NCI-H1694 treated with DMSO at 0.1 percent for 48 hours (cell line): ENCODE measurements around the gene LARGE2.

Experiments used
- DNase-seq: peaks from one replicate; lab custom pipeline; 2025; lab: John Stamatoyannopoulos, UW

LARGE2 gene

GRCh38 chr11:45922425-45923082 is at the start of gene LARGE2:
TSS of gene LARGE2 (plus strand) at chr11:45922656. CDS start at chr11:45922883, 227 bp downstream.
- DNase-seq: no peak

DNA sequence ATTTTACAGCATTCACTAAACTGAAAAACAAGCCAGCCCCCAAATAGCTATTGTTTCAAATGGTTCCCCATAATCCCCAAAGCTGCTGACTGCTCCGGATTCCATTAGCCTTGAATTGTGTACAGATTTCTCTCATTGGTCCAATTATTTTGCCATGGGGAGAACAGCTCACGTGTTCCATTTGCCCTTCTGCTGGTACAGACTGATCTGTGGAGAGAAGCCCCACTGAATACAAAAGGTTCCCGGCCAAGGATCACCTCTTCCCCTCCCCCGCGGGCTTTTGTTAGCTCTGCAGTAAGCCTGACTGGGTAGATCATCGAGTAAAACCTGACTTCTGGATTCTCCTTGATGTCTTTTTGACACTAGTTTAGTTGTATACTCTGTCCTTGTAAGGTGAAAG is 46.1 kb upstream of the LARGE2 start:
- no peak for DNase-seq

- no peak for DNase-seq
These were observed 45.2 kb upstream of the LARGE2 start for GRCh38 chr11:45877221-45877620.

- no peak for DNase-seq
These were observed 44.6 kb upstream of the LARGE2 start for GRCh38 chr11:45877845-45878244.

GRCh38 chr11:45879803-45880686 is 42.4 kb upstream of the LARGE2 start:
- DNase-seq: no peak

DNA sequence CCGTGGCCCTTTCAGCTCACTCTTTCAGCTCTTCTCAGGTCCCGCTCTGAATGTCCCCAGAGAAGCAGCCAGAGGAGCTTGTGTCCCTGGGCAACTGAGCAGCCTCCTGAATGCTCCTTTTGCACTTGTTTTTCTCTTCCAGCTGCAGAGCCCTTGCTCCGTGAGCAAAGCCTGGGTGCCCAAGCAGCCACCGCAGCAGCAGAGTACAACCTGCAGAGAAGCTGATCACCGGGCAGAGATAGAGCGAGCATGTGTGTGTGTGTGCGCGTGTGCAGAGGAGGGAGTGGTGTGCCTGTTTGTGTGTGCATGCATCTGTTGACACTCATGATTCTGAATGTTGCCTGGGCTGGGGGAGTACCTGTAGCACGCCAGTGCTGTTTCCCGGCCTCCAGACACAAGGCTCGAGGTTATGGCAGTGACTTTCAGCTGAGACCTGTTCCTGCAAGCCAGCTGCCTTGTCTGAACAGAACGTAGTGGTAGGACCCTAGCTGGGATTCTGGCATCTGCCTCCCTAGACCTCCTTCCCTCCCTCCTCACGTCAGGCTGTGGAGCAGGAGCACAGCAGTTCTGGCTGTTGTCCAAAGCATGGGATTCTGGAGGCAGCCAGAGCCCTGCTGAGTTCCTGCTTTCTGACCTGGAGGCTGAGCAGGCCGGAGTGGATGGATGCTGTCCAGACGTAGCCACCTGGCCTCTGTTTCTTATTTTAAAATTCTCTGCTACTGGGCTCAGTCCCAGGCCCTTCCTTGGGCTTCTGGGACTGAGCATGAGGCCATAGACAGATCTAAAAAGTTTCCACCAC is 41.5 kb upstream of the LARGE2 start:
- DNase-seq: peak; percentile 78

DNA sequence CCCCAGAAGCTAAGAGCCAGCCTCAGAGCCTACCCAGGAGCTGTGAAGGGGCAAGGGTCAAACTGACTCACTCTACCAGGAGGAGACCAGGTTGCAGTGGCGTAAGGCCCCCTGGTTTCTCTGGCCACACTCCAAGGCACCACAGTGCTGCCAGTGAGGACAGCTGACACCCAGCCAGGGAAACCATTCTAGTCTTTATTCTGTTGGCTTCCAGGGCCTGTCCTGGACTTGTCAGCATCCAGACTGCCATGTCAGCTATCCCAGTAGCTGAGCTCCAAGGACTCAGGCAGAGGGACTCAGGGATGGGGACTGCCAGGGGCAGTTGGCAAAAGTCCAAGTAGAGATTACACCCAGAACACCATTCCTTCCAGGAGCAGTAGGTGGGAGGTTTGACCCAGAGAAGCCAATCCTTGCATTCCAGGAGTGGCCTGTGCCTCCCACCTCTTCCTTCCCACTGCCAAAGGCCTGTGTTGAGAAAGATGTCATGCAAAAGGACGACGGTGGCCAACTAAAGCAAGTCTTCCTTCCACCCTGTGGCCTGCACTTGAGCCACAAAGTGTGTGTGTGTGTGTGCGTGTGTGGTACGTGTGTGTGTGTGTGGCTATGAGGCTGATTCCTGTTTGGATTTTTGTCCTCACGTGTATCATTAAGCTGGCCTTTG is 40.6 kb upstream of the LARGE2 start:
- DNase-seq: no peak

GRCh38 chr11:45884596-45885185 is 37.8 kb upstream of the LARGE2 start:
- no peak for DNase-seq

GRCh38 chr11:45885274-45885920 is 37.1 kb upstream of the LARGE2 start, which contains the start of gene MAPK8IP1:
TSS of gene MAPK8IP1 (plus strand) at chr11:45885651. CDS start at chr11:45885821, 170 bp downstream.
- DNase-seq: no peak

DNA sequence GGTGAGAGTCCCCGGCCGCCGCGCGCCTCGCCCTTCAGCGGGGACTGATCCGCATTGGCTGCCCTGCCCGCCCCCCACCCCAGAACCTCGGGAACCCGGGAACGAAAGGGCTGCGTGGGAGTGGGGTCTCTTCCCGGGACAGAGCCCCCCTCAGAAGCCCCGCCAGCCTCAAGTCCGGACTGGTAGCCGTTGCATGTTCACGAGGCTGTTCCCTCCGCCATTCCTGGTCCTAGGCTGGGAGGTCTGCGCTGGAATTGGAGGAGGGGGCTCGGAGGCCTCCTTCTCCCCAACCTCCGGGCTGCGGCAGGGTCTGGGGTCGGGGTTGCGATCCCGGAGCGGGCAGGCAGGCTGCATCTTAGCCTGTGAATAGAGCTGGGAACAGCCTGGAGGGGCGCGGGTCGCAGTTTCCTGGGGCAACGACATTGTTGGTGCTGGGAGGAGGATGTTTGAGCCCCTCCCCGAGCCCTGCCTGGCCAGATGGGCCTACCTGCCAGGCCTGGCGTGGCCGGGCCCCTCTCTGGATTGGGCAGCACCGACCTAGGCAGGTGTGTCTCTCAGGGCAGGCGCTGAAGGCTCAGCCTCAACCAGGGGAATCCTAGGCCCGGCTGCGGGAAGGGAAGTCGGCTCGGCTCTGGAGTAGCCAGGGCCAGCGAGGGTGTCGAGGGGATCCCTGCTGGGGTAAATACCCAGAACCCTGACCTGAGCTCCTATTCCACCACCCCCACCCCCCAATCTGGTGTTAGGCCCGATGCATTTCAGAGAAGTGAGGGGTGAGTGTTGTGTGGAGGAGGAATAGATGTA is 36.3 kb upstream of the LARGE2 start:
- no peak for DNase-seq

GRCh38 chr11:45886816-45887520 is 35.5 kb upstream of the LARGE2 start:
- DNase-seq: no peak

DNA sequence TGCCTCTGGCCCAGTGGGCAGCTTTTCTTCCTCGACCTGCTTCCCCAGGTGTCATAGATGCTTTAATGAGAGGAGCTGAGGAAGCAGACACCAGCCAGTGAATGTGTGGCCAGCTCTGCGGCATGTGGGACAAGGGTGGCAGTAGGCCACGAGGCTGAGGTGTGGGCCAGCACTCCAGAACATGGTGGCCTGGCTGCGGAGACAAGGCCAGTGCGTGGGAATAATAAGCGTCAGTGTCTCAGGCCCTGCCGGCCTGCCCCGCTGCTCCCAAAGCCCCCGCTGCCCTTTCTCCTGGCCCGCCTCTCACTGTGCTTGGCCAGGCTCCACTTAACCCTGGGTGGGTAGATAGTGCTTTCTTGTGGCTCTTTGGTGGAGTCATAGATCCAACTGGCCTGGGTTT is 34.9 kb upstream of the LARGE2 start:
- no peak for DNase-seq

DNA sequence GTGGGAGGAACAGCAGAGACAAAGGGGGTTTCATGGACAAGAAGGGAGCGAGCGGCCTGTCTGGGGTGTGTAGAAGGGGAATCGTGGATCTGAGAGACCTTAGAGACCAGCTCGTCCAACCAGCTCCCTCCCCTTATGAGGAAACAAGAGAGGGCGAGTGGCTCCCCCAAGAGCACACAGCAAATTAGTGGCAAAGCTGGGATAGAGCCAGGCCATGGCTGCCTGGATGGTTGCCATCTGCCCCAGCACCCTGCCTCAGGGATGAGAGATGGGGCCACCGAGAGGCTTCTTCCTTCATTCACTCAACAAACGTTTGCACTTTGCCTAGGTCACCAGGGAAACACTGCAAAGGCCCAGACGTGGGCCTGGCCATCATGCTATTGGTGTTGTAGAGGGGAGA is 32.9 kb upstream of the LARGE2 start:
- no peak for DNase-seq

DNA sequence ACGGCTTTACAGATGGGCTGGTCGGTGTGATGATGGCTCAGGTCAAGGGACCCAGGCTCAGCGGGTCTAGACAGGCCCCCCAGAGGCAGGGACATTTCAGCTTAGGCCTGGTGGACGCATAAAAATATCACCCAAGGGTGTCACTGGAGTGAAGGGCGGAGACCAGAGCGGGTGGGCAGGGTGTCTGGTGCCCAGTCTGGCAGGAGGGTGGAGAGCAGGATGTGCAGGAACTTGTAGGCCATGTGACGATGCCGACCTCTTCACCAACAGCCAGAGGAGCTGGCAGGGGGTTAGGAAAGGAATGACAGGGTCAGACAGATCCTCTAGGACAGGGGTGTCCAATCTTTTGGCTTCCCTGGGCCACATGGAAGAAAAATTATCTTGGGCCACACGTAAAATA is 32.5 kb upstream of the LARGE2 start:
- no peak for DNase-seq

DNA sequence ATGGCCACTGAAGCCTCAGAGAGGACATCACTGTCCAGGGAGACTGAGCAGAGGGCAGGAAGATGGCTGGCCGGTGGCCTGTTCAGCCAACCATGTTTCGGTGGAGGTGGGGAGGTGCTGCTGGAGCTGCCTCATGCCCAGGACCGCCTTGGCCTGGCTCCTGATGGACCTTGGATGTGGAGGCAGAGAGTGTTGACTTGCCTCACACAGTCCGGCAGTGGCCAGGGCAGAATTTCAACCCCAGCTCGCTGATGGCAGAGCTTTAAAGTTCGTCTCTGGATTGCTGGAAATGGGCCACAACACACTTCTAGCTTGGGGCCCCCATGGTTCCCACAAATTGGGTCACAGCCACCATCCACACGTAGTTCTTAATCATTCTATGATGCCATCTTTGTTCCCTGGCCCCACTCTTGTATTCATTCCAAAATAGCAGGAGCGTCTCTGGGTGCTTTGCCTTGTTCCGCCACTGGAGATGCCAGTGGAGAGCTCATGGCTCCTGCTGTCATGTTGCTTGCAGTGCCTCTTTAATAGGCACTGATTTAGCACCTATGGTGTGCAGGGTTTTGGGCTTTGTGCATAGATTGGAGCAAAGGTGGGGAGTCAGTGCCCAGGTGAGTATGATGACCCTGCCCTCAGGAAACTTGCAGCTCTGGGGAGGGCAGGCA is 31.4 kb upstream of the LARGE2 start:
- no peak for DNase-seq

DNA sequence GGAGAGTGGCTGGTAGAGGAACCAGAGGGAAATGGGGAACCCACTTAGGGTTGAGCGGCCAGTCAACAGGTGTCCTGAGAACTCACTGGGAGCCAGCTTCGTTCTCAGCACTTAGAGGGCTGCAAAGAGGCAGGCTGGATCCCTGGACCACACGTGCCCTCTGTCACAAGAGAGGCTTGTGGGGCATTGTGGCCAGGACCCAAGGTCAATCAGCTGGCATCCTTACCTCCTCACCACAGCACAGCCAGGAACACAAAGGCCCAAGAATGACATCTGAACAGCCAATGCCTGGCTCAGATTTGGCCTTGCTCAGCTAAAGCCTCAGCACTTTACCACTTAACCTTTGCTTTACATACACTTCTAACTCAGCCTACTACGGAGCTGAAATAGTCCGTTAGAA is 29.6 kb upstream of the LARGE2 start:
- DNase-seq: no peak

DNA sequence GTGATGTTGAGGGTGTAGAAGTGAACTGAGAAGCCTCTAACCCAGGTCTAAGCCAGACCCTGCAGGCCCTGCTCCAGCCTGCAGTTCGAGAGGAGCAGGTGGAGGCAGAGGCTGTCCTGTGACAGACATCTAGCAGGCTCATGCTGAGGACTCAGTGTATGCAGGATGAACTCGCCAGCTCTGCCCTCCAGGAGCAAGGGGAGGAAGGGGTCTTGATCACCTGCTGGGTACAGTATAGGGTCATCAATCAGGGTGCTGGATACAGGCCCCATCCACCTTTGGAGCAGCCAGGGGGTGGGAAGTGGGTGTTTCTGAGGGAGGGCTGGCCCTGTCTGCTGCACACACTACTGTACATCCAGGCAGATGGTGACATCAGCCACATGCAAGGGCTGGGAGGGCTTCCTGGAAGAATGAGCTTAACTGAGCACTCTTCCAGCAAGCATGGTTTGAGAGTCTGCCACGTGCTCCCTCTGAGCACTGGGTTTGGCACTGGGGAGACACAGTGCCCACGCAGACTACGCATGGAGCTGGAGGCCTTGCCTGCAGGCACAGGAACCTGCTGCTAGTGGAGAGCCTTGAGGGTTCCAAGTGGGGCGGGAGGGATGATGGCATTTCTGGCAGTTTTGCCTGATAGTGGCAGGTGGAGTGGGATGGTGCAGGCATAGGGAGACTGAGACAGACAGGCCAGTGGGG is 27.8 kb upstream of the LARGE2 start:
- DNase-seq: no peak

- DNase-seq: no peak
These were observed 26.8 kb upstream of the LARGE2 start for GRCh38 chr11:45895553-45896259.
